NOMO-1 (cell line): ENCODE data around the gene CCNDBP1.
A peak's percentile ranks its signal among the peaks of the same experiment; 100 is the strongest.
"Not testable (repeated sequence)": the region's sequence is repeated elsewhere in the genome, so short reads cannot be mapped to it uniquely, and the experiment has no call there.

Source experiments
- DNase-seq, 2 experiments: peaks; one replicate each; lab custom pipeline; 2025; ENCODE audit not compliant: unreplicated experiment in 2 of 2; lab: John Stamatoyannopoulos, UW

CCNDBP1 gene

DNA sequence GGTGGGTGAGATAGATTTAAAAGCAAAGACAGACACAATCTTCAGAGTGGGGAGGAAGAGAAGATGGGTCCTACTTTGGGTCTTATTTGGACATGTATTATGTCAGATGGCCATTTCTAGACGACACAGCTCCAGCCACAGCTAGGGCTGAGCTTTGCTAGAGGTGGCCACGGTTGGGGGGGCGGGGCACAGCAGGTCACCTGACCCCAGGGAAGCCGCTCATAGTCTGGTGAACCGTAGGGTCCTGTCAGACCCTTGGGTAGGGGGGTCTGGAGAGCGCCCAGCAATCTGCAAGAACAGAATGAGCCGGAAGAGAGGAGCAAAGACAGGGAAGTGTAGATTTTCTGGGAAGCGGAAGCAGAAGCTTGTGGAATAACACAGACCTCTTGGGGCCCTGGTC, 29.0 kb downstream of the CCNDBP1 start:
- no peak for DNase-seq

DNA sequence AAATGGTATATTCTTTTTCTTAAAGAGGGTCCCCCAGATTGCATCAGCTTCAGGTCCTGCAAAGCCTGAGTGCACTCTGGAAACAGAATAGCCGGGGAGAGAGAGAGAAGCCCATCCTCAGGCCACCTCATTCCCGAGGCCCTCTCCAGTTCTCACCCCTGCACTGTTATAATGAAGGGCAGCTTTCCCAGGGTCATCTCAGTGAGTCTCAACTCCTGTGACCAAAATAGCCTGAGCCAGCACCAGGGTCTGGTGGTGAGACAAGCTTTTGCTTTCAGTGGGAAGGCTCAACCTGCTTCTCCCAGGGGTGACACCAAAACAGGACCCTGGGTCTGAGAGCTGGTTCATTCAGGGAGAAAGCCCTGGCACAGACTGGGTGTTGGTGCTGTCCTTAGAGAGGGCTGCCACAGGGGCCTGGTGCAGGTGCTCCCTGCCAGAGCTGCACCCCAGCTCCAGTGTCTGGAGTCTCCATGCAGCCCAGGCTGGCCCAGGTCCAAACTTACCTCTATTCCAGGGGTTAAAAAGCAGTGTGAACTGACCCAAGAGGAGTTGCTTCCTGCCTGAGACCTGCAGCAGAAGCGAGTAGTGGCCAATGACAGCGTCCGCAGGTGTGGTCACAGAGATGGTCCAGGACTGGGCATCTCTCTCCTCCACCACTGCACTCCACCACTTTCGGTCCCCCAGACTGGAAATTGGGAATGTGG, 29.5 kb downstream of the CCNDBP1 start:
- DNase-seq, result no peak

DNA sequence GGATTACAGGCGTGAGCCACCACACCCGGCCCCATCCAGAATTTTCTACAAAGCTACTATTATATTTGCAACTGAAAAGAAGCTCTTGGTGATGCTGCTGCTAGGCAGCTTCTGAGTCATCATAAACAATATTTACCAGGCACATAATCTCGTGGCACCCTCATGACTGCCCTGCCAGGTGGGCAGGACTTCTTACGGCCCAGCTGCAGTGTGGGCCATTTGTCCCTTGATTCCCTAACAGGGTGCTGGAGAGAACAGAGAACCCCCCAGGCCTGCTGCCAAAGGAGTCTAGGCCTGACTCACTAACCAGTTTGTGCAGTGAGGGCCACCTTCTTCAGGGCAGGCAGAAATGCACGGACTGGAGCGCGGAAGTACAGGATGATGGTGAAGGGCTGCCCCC, 30.8 kb downstream of the CCNDBP1 start:
- DNase-seq, result no peak

DNA sequence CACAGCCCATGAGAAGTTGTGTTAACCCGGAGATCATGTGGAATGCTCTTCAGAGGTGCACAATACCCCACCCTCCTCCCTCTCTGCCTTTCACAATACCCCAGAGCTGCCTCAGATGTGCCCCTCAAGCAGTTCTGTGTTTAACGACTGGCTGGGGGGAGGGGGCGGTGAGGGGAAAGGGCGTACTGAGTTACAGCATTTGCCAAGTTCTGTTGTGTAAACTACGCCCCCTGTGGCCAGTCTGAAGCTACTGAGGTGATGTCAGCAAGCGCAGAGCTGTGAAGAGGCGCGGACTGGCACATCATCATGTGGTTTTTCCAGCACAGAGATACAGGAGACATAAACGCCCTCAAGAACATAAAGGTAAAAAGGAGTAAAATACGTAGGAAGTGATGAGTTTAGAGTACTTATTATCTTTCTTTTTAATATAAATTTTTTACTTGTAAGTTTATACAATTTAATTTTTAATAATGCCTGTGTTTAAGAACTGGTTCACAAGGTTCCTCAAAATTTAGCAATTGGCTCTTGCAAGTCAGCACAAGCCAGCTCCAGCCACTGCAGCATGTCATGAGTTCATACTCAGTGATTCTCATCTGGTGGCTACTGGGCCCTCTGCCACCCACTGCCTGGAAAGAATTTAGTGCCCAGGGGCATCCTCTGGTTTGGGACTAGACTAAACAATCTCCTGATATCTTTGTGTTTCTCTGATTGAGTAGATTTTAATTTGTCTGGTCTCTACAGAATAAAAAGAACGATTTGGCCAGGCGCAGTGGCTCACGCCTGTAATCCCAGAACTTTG, 33.9 kb downstream of the CCNDBP1 start:
- peak in 1 of 2 experiments; percentile 13 for DNase-seq

DNA sequence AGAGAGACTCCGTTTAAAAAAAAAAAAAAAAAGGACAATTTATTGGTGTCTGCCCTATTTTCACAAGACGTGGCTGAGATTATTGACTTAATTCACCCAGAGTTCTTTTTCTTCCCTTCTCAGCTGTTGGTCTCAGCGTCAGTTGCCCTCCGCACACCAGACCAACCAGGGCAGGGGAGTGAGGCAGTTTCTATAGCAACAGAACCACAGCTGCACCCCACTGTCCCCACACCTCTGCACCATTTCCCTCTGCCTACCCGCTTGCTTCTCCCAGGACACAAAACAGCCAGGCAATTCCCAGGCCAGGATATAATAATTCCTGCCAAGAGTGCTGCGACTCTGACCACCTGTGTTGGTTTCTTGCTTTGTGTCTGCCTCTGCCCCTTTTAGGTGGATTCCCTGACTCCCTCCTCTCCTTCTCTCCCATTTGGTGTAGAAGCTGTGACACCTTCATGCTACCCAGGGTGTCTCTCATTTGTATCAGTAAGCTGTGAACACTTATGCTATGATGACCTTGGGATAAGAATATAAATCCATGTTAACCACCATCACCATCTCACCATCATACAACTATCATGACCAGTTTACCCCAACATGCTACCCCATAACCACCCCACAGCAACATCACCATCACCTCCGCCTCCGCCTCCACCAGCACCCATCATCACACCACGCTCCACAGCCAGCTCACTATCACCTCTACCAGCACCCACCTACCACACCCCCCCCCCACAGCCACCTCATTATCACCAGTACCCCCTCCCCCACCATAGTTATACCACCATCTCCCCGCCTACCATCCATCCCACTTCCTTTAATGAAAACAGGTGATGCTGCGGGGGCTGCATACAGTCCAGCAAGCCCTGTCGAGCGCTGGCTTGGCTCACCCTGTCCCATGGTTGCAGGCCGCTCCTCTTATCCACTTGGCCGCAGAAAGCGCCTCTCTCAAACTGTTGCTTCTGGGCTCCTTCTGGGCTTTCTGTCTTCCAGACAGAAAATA, 35.0 kb downstream of the CCNDBP1 start:
- no peak for DNase-seq

DNA sequence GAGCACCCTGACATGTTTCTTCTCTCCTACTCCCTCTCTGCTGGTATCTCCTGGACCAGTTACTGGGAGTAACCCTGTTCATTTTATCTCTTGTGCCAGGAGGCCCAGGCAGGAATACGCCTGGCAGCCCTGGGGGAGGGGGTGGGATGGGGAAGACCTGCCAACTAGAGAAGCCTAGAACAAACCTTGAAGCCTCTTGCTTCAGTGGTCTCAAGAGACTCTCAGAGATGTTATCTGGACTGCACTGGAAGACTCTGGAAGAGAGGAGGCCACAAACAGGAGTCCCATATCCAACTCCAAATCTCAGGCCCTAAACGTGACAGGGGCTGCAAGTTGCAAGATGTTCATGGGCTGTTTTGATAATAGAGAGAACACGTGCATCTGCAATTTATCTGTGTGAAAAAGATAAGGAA, 35.8 kb downstream of the CCNDBP1 start, which contains the start of gene EPB42:
Gene EPB42 (minus strand): TSS at position 28 of the 413 bp plus-strand sequence. CDS start 193 bp downstream, outside the sequence.
- no peak for DNase-seq

DNA sequence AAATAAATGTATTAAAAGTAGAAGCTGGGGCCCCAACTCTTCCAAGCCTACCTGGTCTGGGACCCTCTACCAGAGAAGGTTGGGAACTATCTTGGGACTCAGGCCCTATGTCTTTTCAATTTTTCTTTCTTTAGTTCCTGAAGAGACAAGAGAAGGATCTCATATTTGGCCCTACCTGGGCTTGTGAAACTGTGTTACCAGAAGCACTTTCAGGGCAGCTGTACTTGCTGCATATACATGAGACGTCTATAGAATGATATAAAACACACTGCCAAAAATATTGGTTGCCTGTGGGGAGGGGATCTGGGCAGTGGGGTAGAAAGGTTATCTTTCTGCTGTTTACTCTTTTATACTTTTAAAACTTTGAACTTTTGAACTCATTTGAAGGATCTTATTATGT, 36.2 kb downstream of the CCNDBP1 start:
- no peak for DNase-seq

DNA sequence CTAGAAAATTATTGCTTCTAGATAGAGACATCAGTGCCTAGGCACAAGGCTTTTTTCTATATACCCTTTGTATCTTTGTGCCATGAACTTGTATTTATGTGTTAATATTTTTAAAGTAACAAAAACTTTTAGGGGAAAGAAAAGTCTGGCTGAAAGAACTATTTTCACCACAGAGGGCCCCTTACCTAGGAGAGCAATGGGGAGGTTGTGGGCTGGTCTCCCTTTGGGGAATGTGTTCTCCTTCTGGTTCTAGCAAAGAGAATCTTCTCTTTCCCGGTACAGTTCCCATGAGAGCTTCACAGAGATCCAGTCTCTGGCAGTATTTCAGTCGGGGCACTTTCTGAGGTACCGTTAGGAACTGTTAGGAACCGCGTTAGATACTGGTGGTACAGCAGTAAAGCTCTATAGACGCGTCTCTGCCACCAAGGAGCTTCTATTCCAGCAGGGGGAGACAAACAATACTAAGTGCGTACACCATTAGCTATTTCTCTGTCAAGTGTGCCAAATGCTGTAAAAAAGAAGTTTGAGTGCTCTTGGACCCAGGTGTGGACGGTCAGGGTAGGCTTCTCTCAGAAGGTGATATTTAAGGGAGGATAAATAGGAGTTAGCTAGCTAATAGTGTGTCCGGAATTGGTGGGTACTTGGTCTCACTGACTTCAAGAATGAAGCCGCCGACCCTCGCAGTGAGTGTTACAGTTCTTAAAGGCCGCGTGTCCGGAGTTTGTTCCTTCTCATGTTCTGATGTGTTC, 40.2 kb downstream of the CCNDBP1 start:
- peak; percentile 61 to 78 for DNase-seq

DNA sequence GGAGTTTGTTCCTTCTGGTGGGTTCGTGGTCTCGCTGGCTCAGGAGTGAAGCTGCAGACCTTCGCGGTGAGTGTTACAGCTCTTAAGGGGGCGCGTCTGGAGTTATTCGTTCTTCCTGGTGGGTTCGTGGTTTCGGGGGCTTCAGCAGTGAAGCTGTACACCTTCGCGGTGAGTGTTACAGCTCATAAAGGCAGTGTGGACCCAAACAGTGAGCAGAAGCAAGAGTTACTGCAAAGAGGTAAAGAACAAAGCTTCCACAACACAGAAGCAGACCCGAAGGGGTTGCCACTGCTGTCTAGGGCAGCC, 40.7 kb downstream of the CCNDBP1 start:
- DNase-seq, result not testable (repeated sequence)

DNA sequence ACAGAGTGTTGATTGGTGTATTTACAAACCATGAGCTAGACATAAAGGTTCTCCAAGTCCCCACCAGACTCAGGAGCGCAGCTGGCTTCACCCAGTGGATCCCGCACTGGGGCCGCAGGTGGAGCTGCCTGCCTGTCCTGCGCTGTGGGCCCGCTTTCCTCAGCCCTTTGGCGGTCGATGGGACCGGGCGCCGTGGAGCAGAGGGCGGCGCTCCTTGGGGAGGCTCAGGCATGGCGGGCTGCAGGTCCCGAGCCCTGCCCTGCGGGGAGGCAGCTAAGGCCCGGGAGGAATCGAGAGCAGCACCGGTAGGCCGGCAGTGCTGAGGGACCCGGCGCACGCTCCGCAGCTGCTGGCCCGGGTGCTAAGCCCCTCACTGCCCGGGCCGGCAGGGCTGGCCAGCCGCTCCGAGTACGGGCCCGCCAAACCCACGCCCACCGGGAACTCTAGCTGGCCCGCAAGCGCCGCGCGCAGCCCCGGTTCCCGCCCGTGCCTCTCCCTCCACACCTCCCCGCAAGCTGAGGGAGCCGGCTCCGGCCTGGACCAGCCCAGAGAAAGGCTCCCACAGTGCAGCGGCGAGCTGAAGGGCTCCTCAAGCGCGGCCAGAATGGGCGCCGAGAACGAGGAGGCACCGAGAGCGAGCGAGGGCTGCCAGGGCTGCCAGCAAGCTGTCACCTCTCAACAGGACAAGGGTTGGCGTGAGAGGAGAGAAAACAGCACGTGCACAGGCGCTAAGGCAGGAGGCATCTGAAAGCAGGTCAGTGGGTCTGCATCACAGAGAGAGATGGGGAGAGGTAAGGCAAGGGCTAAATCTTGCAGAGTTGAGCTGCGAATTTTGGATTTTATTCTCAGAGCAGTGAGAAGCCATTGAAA, 41.5 kb downstream of the CCNDBP1 start:
- DNase-seq, result no peak

DNA sequence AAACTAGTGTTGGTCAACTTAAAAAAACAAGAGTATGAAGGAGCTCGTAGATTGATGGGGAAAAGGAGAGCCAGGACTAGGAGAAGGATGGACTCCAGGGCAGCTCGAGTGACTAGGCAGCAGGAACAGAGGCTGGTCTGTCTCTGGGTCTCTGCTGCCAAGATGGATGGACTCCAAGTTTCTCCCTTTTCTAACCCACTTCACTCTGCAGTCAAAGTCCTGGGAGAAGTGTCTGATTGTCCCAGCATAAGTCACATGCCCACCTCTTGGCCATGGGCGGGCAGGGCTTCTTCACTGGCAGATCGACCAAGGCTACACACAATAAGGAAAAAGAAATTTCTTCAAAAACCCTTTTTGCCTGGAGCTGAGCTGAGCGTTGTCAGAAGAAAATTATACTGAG, 44.8 kb downstream of the CCNDBP1 start:
- DNase-seq, result no peak

DNA sequence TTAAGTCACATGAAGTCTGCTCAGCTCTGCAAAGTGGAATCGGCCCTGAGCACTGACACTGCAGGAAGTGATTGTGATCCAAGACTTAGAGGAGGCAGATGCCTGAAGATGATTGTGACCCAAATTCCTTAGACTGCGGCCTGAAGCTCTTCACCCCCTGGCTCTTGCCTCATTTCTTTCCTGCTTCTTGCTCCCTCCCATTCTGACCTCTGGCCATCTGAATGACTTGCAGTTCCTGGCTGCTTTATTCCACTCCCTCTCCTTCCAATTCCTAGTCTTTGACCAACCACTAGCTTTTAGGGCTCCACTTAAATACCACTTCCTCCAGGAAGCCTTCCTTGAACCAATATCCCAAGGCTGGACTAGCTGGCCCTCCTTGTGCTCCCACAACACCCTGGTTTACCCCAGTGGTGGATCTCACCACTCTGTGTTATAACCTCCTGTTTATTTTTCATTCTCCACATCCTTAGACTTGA, 45.5 kb downstream of the CCNDBP1 start:
- no peak for DNase-seq

DNA sequence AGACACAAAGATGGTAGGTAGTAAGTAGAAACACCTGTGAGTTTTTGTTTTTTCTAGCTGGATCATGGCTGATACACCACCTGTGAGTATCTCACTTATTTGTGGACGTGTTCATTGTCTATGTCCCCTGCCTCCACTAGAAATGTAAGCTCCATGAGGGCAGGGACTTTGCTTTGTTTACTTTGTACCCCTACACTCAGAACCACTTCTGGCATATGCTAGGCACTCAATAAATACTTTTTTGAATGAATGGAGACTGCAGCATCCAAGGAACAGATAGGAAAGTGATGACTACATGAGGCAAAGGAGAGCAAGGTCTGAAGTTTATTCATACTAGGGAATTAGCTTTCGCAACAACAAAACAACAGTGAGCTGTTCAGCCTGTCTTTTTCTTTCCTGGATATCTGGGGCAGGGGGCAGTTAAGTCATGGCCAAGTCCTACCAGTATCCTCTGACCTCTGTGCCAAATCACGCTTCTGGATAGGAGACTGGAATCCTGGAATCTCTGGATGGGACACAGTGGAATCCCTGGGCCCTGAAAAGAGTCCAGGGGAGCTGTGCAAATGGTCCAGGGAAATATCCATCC, 47.2 kb downstream of the CCNDBP1 start:
- no peak for DNase-seq

DNA sequence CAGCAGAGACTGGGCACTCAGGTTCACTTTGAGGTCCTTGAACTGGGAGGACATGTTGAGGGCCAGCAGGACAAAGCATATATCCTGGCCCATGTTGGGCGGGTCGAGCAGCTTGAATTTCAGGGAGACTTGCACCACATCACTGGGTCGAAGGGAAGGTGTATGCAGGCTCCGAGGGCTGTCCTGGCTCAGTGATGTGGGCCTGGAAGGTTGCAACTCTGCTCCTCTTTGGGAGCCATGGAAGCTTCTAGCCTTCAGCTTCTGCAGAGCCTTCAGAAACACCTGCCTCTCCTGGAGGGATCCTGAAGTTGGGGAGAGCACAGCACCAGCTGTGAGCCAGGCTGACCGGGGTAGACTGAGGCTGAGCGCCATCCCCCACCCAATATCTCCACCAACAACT, 50.3 kb downstream of the CCNDBP1 start:
- DNase-seq, result no peak

DNA sequence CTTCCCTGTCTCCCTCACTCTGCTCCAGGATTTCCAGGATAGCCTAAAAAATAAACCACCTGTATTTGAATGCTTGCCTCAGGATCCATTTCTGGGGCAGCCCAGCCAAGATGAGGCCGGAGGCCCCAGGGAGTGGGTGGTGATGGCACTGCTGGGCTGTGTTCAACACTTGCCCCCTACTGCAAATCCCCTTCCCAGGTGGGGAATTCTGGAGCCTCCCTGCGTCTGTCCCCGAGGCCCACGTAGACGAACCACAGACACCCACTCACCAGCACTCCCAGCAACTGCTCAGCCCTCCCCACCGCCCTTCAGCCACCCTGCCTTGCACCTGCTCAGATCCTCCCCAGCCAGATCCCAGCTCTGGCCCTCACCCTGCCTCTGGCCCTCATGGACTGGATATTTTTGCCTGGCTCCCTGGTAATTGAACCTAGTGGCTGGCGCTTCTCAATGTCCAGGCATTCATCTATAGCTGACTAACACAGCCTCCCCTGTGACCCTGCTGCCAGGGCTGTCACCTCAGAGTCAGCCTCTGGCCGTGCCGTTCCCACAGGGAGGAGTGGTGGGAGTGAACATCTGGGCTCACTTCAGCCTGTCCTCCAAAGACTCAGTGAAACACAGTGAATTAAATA, 52.8 kb downstream of the CCNDBP1 start:
- no peak for DNase-seq

DNA sequence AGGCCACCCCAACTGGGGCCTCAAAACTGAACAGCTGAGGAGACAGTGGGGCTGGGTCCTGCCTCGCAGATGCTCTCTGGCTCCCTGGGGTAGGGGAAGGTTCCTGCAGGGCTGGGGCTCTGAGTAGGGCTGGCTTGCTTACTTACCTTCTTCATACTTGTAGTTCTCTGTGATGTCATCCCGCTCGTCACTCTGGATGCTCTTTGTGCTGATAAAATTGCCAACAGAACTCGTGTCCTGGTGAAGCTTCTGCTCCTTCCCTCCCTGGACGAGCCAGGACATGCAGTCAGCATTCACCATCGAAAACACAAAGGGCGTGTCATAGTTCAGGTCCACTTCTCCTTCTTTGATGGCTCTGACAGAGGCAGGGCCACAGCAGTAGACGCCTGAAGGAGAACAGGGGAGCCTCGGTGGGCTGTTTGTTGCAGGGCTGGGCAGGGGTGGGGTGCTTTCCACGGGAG, 53.5 kb downstream of the CCNDBP1 start:
- peak; percentile 54 to 86 for DNase-seq

DNA sequence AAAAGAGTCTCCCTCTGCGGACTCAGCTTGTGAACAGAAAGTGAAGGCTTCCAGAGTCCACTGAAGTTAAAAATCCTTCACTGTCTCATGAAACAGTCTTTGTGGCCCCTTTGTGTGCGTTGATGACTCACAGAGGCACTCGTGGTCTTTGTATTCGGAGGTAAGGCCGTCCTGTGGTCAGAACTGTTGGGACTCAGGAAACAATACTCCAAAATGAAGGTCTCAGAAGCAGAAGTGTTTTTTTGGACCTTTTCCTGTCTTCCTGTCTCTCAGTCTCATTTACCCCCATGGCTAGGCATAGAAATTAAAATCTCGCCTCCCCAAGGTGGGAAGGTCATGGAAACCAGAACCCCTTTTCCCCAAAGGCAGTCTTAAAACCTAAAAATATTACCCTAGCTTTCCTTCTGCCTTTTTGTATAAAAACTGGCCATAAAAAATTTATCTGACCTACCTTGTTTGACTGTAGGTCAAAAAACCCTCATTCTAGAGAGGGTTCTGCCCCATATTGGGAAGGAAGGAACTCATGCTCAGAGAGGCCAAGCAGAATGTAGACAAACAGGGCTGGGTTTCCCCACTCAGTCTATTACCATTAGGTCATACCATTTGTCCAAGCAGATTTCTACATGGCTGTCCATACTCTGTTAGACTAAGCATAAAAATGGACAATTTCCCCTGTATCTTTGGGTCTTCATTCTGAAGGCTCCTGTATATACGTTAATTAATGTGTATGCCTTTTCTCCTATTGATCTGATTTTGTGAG, 54.7 kb downstream of the CCNDBP1 start:
- DNase-seq, result peak; percentile 74 to 89

DNA sequence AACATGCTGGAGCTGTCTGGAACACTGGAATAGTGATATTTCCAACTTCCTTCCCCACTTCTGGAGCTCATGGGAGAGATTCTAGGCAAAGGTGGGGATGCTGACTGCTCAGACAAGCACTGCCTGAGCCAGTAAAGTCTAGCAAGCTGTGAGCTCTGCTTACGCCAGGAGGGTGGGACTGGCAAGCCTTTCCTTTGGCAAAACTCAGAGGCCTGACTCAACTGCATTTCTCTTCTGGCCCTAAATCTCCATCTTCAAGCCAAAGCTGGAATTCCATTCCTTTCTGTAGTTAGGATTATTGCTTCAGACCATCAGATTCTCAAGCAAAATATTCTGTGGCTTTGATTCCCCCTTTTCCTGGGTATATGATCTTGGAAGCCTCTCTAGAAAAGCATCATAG, 55.9 kb downstream of the CCNDBP1 start:
- DNase-seq, result no peak
